ENCODE results near the gene SPAAR. TPM values are rescaled to one million over a fixed set of nuclear protein-coding genes. Genes with fewer than 3 reads are reported as not detected.
"Not testable (repeated sequence)": the region's sequence is repeated elsewhere in the genome, so short reads cannot be mapped to it uniquely, and the experiment has no call there.

The SPAAR gene
- polyA plus RNA-seq, 1 donor, result 0.84 TPM

DNA sequence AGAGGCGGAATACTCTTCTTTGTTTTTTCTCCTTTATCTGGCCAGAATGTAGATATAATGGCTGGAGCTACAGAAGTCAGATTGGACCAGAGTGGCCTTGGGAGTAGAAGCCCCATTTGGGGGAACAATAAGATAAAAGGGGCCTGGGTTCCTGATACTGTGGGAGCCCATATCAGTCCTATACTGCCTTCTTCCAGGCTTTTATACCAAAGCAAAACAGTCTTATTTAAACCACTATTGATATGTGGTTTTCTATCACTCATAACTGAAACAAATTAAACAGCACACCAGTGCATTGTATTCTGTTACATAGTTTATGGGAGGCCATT, 14.3 kb downstream of the SPAAR start:
- WGBS (ENCODE audit: insufficient coverage, low lambda C conversion rate), result no CpG with 5 or more reads among the region's 1 CpG
- no peak for DNase-seq
- H3K27ac ChIP-seq (ENCODE audit: low read length), result peak overlapping the region; percentile 47
- peaks cover 38% of the 10 kb centered on the region for H3K4me1 ChIP-seq (ENCODE audit: control insufficient read depth, insufficient read depth, low read length)
- no peaks in the 10 kb centered on the region for H3K9me3 ChIP-seq (ENCODE audit: control insufficient read depth, low read depth, low read length)
- H3K36me3 ChIP-seq (ENCODE audit: control insufficient read depth, insufficient read depth, low read length), result no peaks in the 10 kb centered on the region
- no peak overlapping the region for H3K4me3 ChIP-seq (ENCODE audit: low read length)
- no peaks in the 10 kb centered on the region for H3K27me3 ChIP-seq (ENCODE audit: control insufficient read depth, insufficient read depth, low read length)

DNA sequence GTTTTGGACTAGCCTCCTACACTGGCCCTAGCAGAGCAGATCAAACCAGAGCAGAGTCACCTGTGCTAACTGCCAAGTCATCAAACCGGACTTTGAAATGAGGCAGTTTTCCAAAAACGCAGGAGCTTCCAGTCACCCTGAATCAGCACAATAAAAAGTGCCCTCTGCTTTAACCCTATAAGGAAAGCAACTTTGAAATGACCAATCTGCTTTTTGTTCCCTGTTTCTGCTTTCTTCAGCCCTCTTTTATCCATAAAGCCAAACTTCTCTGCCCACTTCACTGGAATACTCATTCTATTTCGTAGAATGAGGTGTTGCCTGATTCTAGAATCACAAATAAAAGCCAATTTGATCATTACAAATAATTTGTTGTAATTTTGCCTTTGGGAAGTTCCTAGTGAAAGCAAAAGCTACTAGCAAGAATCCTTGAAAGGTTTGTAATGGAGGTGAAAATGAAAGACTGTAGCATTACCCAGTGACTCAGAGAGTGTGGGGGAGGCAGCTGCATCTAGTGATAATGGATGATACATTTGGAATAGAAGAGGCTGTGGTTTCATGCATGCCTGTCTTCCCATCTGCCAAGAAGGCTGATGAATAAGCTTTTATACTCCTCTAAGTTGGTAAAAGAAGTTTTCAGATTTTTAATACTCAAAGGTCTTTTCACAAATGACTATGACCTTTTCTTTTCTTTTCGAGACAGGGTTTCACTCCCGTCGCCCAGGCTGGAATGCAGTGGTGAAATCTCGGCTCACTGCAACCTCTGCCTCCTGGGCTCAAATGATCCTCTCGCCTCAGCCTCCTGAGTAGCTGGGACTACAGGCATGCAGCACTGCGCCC, 14.9 kb downstream of the SPAAR start:
- Histone ChIP-seq H3K4me1 (ENCODE audit: control insufficient read depth, insufficient read depth, low read length) (peaks cover 32% of the 10 kb centered on the region), H3K27ac (ENCODE audit: low read length) (peak overlapping the region; percentile 47), H3K9me3 (ENCODE audit: control insufficient read depth, low read depth, low read length) (no peaks in the 10 kb centered on the region), H3K4me3 (ENCODE audit: low read length) (no peak overlapping the region), H3K36me3 (ENCODE audit: control insufficient read depth, insufficient read depth, low read length) (no peaks in the 10 kb centered on the region), H3K27me3 (ENCODE audit: control insufficient read depth, insufficient read depth, low read length) (no peaks in the 10 kb centered on the region)
- no CpG with 5 or more reads among the region's 9 CpGs for WGBS (ENCODE audit: insufficient coverage, low lambda C conversion rate)
- peak in 1 of 2 donors; percentile 73 for DNase-seq

GRCh38 chr9:35928591-35929452, 19.5 kb downstream of the SPAAR start:
- H3K36me3 ChIP-seq (ENCODE audit: control insufficient read depth, insufficient read depth, low read length), result no peaks in the 10 kb centered on the region
- no peaks in the 10 kb centered on the region for H3K27me3 ChIP-seq (ENCODE audit: control insufficient read depth, insufficient read depth, low read length)
- peaks cover 3% of the 10 kb centered on the region for H3K4me1 ChIP-seq (ENCODE audit: control insufficient read depth, insufficient read depth, low read length)
- DNase-seq, result no peak
- no CpG with 5 or more reads among the region's 9 CpGs for WGBS (ENCODE audit: insufficient coverage, low lambda C conversion rate)
- no peak overlapping the region for H3K27ac ChIP-seq (ENCODE audit: low read length)
- H3K9me3 ChIP-seq (ENCODE audit: control insufficient read depth, low read depth, low read length), result no peaks in the 10 kb centered on the region
- no peak overlapping the region for H3K4me3 ChIP-seq (ENCODE audit: low read length)

DNA sequence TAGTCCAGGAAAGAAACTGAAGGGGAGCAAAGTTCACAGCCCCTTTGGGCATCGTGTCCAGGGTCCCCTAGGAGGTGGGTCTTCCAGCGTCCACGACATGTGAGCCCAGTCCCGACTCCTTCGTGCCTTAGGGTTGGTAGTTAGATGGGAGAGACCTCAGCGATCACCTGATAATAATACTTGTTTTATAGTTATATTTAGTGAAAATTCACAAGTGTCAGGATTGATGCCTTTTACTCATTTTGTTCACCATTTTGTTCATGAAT, 20.1 kb downstream of the SPAAR start:
- no CpG with 5 or more reads among the region's 6 CpGs for WGBS (ENCODE audit: insufficient coverage, low lambda C conversion rate)
- Histone ChIP-seq H3K27me3 (ENCODE audit: control insufficient read depth, insufficient read depth, low read length) (no peaks in the 10 kb centered on the region), H3K4me1 (ENCODE audit: control insufficient read depth, insufficient read depth, low read length) (no peaks in the 10 kb centered on the region), H3K36me3 (ENCODE audit: control insufficient read depth, insufficient read depth, low read length) (no peaks in the 10 kb centered on the region), H3K27ac (ENCODE audit: low read length) (no peak overlapping the region), H3K9me3 (ENCODE audit: control insufficient read depth, low read depth, low read length) (no peaks in the 10 kb centered on the region), H3K4me3 (ENCODE audit: low read length) (no peak overlapping the region)
- no peak for DNase-seq

GRCh38 chr9:35930521-35930920, 21.2 kb downstream of the SPAAR start:
- Histone ChIP-seq H3K27ac (ENCODE audit: low read length) (no peak overlapping the region), H3K9me3 (ENCODE audit: control insufficient read depth, low read depth, low read length) (no peaks in the 10 kb centered on the region), H3K27me3 (ENCODE audit: control insufficient read depth, insufficient read depth, low read length) (no peaks in the 10 kb centered on the region), H3K4me1 (ENCODE audit: control insufficient read depth, insufficient read depth, low read length) (no peaks in the 10 kb centered on the region), H3K36me3 (ENCODE audit: control insufficient read depth, insufficient read depth, low read length) (no peaks in the 10 kb centered on the region), H3K4me3 (ENCODE audit: low read length) (no peak overlapping the region)
- DNase-seq, result no peak

DNA sequence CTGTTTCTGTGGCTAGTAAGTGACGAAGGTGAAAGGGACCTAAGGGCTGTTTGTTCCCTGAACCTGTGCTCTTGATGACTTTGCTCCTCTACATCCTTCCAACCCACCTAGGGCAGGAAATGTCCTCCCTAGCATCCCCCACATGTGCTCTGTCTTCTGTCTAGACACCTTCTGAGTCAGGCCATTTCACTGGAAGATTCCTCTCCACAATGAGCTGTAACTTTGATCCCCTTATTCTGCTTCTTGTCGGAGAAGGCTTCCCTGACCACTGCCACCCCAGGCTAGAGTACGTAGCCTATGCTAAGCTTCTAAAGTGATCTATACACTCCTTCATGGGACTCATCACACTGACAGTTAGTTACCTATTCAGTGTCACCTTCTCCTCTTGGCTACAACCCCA, 21.7 kb downstream of the SPAAR start:
- H3K27ac ChIP-seq (ENCODE audit: low read length), result no peak overlapping the region
- H3K9me3 ChIP-seq (ENCODE audit: control insufficient read depth, low read depth, low read length), result no peaks in the 10 kb centered on the region
- DNase-seq, result no peak
- H3K36me3 ChIP-seq (ENCODE audit: control insufficient read depth, insufficient read depth, low read length), result no peaks in the 10 kb centered on the region
- H3K4me3 ChIP-seq (ENCODE audit: low read length), result no peak overlapping the region
- no peaks in the 10 kb centered on the region for H3K27me3 ChIP-seq (ENCODE audit: control insufficient read depth, insufficient read depth, low read length)
- no peaks in the 10 kb centered on the region for H3K4me1 ChIP-seq (ENCODE audit: control insufficient read depth, insufficient read depth, low read length)
- no CpG with 5 or more reads among the region's 3 CpGs for WGBS (ENCODE audit: insufficient coverage, low lambda C conversion rate)

- Histone ChIP-seq H3K4me1 (ENCODE audit: control insufficient read depth, insufficient read depth, low read length) (peaks cover 5% of the 10 kb centered on the region), H3K4me3 (ENCODE audit: low read length) (no peak overlapping the region), H3K9me3 (ENCODE audit: control insufficient read depth, low read depth, low read length) (no peaks in the 10 kb centered on the region), H3K27me3 (ENCODE audit: control insufficient read depth, insufficient read depth, low read length) (no peaks in the 10 kb centered on the region), H3K36me3 (ENCODE audit: control insufficient read depth, insufficient read depth, low read length) (no peaks in the 10 kb centered on the region), H3K27ac (ENCODE audit: low read length) (no peak overlapping the region)
- no peak for DNase-seq
- WGBS (ENCODE audit: insufficient coverage, low lambda C conversion rate), result 100% methylated on average over 1 of the region's 3 CpGs
These were observed 23.4 kb downstream of the SPAAR start for GRCh38 chr9:35932735-35933134.

DNA sequence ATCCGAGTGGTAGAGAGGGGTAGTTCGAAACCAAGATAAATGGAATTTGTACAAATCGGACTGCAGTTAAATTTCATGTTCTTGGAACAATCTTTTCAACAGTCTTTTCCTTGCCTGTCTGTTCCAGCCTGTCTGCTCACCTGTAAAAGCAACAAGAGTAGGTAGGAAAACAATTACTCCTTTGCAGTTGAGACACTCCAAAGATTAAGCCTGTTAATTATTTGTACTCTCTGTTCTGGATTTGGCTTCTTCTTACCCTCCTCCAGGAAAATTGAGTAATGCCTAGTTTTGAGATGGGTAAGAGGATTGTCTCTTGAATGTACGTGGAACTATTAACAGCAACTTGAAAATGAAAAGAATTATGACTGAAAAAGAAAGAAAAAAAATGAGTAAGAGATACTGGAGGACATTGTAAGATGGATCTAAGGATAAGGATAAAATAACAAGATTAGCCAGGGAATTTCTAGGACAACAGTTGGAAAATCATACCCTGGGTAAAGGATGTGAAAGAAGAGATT, 24.3 kb downstream of the SPAAR start:
- peaks cover 5% of the 10 kb centered on the region for H3K4me1 ChIP-seq (ENCODE audit: control insufficient read depth, insufficient read depth, low read length)
- WGBS (ENCODE audit: insufficient coverage, low lambda C conversion rate), result 73% methylated on average over 3 of the region's 4 CpGs
- H3K9me3 ChIP-seq (ENCODE audit: control insufficient read depth, low read depth, low read length), result no peaks in the 10 kb centered on the region
- no peaks in the 10 kb centered on the region for H3K27me3 ChIP-seq (ENCODE audit: control insufficient read depth, insufficient read depth, low read length)
- no peak overlapping the region for H3K27ac ChIP-seq (ENCODE audit: low read length)
- no peak overlapping the region for H3K4me3 ChIP-seq (ENCODE audit: low read length)
- DNase-seq, result no peak
- H3K36me3 ChIP-seq (ENCODE audit: control insufficient read depth, insufficient read depth, low read length), result no peaks in the 10 kb centered on the region

- WGBS (ENCODE audit: insufficient coverage, low lambda C conversion rate), result no CpG with 5 or more reads among the region's 6 CpGs
- not testable (repeated sequence) for H3K9me3 ChIP-seq (ENCODE audit: control insufficient read depth, low read depth, low read length); DNase-seq; H3K4me1 ChIP-seq (ENCODE audit: control insufficient read depth, insufficient read depth, low read length); H3K36me3 ChIP-seq (ENCODE audit: control insufficient read depth, insufficient read depth, low read length); H3K27ac ChIP-seq (ENCODE audit: low read length); H3K27me3 ChIP-seq (ENCODE audit: control insufficient read depth, insufficient read depth, low read length); H3K4me3 ChIP-seq (ENCODE audit: low read length)
These were observed 24.8 kb downstream of the SPAAR start for GRCh38 chr9:35934069-35934468.

- no peaks in the 10 kb centered on the region for H3K27me3 ChIP-seq (ENCODE audit: control insufficient read depth, insufficient read depth, low read length)
- peaks cover 9% of the 10 kb centered on the region for H3K4me1 ChIP-seq (ENCODE audit: control insufficient read depth, insufficient read depth, low read length)
- no peaks in the 10 kb centered on the region for H3K9me3 ChIP-seq (ENCODE audit: control insufficient read depth, low read depth, low read length)
- no peak overlapping the region for H3K27ac ChIP-seq (ENCODE audit: low read length)
- DNase-seq, result no peak
- H3K36me3 ChIP-seq (ENCODE audit: control insufficient read depth, insufficient read depth, low read length), result no peaks in the 10 kb centered on the region
- H3K4me3 ChIP-seq (ENCODE audit: low read length), result no peak overlapping the region
- WGBS (ENCODE audit: insufficient coverage, low lambda C conversion rate), result 100% methylated on average over 3 of the region's 4 CpGs
These were observed 26.0 kb downstream of the SPAAR start for GRCh38 chr9:35935261-35935660.

Measured in large intestine (tissue), 3 donors.